GM10266 (cell line): Measurements from ENCODE around the gene PRM2.

Experiments
- DNase-seq: peaks from one replicate; pipeline ENCODE4 v3.0.0; 2012; ENCODE audit errors: extremely low spot score
- TF ChIP-seq, protein P1 (sequence below): IDR thresholded peaks from 2 replicates; pipeline ENCODE4 v1.5.1; 2012; ENCODE audit warnings: mild to moderate bottlenecking, low read depth; ENCODE audit not compliant: control insufficient read depth, insufficient read depth; ENCODE audit errors: missing control alignments

Gene PRM2

DNA sequence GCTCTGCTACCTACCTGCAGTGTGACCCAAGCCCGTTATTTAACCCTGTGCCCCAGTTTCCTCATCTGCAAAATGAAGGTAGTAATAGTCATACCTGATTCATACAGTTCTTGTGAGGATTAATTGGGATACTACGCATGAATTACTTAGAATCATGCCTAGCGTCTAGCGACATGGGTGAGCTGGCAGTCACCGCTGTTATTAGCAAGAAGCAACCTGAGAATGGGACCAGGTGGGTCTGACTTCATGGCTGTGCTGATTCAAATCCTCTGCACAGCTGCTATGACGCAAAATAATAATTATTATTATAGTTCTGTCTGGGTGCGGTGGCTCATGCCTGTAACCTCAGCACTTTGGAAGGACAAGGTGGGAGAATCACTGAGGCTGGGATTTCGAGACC is 28.1 kb downstream of the PRM2 start:
- no peak for DNase-seq
- TF ChIP-seq, protein P1, sequence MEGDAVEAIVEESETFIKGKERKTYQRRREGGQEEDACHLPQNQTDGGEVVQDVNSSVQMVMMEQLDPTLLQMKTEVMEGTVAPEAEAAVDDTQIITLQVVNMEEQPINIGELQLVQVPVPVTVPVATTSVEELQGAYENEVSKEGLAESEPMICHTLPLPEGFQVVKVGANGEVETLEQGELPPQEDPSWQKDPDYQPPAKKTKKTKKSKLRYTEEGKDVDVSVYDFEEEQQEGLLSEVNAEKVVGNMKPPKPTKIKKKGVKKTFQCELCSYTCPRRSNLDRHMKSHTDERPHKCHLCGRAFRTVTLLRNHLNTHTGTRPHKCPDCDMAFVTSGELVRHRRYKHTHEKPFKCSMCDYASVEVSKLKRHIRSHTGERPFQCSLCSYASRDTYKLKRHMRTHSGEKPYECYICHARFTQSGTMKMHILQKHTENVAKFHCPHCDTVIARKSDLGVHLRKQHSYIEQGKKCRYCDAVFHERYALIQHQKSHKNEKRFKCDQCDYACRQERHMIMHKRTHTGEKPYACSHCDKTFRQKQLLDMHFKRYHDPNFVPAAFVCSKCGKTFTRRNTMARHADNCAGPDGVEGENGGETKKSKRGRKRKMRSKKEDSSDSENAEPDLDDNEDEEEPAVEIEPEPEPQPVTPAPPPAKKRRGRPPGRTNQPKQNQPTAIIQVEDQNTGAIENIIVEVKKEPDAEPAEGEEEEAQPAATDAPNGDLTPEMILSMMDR = no peak

DNA sequence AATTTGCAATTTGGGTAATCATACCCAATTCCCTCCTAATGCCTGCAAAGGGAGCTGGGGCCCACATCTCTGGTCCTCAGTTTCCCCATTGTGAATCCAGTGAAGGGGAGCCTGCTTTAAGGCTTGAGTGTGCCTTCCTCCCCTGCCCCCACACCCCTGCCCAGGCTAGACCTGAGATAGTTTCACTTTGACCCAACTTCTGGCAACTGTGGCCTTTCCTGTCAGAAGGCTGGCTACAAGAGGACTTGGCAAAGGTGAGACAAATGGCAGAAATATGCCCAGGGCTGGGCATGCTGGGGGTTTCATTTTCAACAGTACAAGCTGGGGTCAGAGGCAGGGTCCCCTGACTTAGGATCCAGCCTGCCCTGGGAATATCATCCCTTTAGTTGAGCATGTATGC is 30.3 kb downstream of the PRM2 start:
- DNase-seq = no peak
- TF ChIP-seq, protein P1 = no peak

DNA sequence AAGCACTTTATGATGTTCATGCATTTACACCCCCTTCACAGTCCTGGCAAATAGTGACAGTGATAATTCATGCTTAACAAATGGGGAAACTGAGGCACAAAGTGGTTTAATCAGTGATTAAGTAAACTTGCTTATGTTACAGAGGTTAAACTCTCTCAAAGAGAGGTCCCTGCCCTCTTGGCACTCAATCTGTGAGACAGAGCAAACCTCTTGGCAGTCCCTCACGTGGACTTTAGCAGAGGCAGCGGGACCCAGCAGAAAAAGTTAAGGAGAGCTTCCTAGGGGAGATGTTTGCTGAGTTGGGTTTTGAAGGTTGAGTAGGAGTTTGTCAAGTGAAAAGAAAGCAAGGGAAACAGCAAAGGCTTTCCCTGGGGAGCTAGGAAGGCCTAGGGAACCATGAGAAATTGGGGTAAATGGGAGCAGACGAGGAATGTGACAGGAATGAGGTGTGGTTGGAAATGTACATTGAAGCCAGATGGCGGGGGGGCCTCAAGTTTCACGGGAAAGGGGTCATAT is 31.0 kb downstream of the PRM2 start:
- TF ChIP-seq, protein P1 = no peak
- no peak for DNase-seq

DNA sequence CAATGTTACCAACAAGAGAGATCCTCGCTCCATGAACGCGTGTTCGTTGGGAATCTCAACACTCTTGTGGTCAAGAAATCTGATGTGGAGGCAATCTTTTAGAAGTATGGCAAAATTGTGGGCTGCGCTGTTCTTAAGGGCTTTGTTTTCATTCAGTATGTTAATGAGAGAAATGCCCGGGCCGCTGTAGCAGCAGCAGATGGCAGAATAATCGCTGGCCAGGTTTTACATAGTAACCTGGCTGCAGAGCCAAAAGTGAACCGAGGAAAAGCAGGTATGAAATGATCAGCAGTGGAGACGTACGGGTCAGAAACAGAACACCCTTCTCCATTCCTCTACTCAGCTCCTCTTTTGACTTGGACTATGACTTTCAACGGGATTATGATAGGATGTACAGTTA is 33.6 kb downstream of the PRM2 start:
- no peak for DNase-seq

DNA sequence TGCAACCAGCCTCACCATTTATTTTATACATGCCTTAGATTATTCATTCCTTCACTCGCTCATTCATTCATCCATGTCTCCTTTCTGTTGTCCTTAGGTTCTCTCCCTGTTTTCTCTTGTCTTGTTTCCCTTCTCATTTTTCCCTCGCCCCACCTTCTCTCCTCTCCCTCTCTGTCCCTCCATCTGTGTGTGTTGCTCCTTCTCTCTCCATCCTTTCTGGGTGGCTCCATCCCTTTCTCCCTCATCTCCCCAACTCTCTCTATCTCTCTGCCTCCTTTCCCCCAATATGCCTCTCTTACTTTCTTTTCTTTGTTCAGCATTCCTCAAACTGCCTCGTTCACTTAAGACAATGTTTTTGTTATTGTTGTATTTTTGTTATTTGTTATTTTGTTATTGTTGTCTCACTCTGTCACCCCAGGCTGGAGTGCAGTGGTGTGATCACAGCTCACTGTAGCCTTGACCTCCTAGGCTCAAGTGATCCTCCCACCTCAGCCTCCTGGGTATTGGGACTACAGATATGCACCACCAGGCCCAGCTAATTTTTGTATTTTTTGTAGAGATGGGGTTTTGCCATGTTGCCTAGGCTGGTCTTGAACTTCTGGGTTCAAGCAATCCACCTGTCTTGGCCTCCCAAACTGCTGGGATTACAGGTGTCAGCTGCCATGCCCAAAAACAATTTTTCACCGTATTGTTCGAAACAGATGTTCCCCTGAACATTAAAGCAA is 34.6 kb downstream of the PRM2 start:
- no peak for DNase-seq
- TF ChIP-seq, protein P1 = no peak

More for the DNA sequence above, 33.6 kb downstream of the PRM2 start:
- TF ChIP-seq, protein P1 = no peak

DNA sequence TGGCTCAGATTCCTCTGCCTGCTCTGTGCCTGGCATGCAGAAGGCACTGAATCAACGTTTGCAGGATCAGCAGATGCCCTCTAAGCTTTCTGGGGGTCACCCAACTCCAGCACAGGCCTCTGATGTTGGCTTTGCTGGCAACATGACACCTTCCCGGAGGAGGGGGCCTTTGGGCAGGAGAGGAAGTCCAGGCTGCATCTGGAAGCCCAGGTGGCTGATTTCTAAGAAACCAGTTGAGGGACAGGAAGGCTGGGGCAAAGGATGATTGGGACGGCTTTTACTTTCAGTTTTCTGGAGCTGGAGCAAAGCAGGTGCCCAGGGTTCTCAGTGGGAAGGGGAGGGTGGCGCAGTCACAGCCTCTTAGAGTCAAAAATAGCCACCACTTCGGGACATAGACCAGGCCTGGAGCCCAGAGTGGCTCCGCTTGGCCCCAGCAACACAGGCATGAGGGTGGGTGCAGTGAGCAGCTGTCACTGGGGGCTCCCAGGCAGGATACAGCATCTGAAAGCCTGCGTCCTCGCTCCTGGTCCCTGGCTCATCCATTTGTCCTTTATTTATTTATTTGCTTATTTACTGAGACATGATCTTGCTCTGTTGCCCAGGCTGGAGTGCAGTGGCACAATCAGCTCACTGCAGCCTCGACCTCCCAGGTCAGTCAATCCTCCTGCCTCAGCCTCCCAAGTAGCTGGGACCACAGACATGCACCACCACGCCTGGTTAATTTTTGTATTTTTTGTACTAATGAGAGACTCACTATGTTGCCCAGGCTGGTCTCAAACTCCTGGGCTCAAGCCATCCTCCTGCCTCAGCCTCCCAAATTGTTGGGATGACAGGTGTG is 35.4 kb downstream of the PRM2 start:
- TF ChIP-seq, protein P1 = no peak
- no peak for DNase-seq
